Adipose tissue (tissue), 3 donors: ENCODE measurements around the gene ZFAND2B. TPM values are rescaled to one million over a fixed set of nuclear protein-coding genes. Genes with fewer than 3 reads are reported as not detected.
A peak's percentile ranks its signal among the peaks of the same experiment; 100 is the strongest.

ENCODE experiments used
- H3K27ac ChIP-seq: one replicate; pipeline ENCODE4 v1.5.1; 2013; ENCODE audit warnings: low read depth, low read length
- WGBS, 3 donors: extraction: QIAGEN DNeasy Blood & Tissue Kit; methylation state at CpG; one replicate each; pipeline ENCODE4 v1.1.7; 2013; 5-methylcytosine and 5-hydroxymethylcytosine counted together
- polyA plus RNA-seq, 3 donors: library from polyadenylated mRNA; stranded (reverse); fragments of 200-250 nt; gene quantifications; one replicate each; pipeline ENCODE4 v1.2.3, GENCODE V29; 2013
- donor health status: healthy with polysubstance abuse.
- donor health status: Bipolar disorder and iron deficiency.
- donor health status: healthy.

Gene ZFAND2B
- polyA plus RNA-seq, 3 donors, result 26.0 to 38.9 (median 27.3) TPM

DNA sequence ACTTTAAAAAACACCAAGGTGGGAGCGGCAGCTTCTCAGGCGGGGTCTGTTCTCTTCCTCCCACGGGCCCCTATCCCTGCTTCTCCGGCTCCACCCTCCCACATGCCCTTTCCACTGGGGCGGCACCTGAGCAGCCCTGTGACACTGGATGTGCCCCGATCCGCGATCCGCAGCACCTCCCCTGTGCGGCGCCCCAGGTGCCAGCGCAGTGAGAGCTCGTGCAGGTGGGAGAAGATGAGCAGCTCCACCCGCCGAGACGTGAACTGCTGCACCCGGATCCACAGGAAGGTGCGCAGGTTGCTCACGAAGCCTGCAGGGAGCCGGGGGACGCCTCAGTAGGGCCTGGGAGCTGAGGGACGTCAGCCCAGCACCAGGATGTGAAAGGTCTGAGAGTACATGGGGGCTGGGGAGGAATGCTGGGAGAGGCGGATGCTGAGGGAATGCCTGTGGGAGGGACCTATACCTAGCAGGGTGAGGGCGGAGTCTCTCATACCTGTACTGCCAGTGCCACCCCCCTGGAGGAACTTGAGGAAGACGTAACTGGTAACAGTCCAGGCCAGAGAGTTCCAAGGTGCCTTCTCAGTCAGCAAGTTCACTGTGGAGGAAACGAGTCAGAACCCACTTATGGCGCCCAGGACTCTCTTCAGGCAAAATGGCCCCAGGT lies 9.4 kb downstream of the ZFAND2B start:
- 91 to 93% (median 93%) methylated on average over 27 of the region's 27 CpGs for WGBS, 3 donors
- no peak overlapping the region for H3K27ac ChIP-seq

GRCh38 chr2:219216535-219216915 lies 9.9 kb downstream of the ZFAND2B start:
- H3K27ac ChIP-seq, result no peak overlapping the region
- 85 to 91% (median 90%) methylated on average over 6 of the region's 6 CpGs for WGBS, 3 donors

DNA sequence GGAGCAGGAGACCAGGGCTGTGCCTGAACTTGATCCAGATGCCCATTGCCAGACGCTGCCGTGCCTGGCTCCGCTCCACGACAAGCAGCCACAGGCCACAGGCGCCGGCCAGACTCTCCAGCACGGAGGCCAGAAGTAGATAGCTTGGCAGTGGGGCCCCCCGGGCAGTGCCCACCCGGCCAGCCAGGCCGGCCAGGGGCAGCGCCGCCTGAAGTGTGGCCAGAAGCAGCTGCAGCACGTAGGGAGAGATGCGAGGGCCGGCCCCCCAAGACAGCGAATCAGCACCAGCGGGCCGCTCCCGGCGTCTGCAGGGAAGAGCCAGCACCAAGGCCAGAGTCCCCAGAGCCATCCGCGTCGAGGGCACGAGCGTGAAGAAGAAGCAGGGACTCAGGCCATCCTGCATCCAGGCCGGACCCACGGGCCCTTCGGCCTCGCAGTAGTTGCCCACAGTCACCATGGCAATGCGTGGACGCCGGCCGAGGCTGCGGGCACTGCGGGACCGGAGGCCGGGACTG lies 11.7 kb downstream of the ZFAND2B start:
- H3K27ac ChIP-seq, result peak overlapping the region; percentile 75
- WGBS, 3 donors, result 0 to 1% (median 1%) methylated on average over 29 to 37 of the region's 37 CpGs

DNA sequence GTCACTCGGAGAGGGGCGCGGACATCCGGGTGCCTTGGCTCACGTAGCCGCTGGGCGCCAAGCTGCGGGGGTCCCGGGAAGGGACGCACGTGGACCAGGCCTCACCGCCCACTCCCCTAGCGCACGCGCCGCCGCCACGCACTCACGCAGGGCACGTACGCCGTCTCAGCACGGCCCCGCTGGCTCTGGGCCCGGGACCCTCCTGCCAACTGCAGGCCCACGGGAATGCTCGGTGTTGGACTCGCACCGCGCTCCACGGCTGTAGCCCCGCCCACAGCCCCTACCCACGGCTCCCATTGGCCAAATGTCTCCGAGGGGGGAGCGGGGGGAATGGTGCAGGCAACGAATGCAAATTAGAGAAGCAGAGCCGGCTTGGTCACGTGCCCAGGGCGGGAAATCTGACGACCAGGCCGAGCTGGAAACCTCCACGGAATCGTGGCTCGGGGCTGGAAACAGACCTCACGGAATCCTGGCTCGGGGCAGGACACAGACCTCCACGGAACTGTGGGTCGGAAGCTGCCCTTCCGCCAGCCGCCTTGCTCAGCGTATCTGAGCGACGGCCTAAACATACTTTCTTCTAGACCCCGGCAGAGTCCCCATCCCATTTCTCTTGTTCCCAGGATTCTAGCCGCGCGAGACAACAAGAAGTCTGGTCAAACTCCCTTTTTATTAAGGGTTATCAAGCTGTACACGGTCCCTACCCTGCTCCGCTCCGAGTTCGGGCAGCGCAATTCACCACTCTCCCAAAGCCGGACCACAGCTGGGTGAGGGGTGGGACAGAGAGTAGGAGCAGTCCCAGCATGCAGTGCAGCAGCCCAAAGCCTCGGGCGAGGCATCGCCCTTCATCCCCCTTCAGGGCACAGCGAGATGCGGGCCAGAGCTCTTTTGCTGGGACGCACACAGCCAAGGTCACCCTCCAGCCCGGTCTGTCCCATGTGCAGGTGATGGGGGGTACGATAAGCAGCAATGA lies 12.4 kb downstream of the ZFAND2B start, which contains the start of gene ABCB6:
ABCB6 (minus strand) TSS at position 227 of the 970 bp plus-strand sequence. CDS start 285 bp downstream, outside the sequence.
- WGBS, 3 donors, result 8% methylated on average over 62 to 71 of the region's 71 CpGs
- peak within 1 kb of the TSS; percentile 75 for H3K27ac ChIP-seq

DNA sequence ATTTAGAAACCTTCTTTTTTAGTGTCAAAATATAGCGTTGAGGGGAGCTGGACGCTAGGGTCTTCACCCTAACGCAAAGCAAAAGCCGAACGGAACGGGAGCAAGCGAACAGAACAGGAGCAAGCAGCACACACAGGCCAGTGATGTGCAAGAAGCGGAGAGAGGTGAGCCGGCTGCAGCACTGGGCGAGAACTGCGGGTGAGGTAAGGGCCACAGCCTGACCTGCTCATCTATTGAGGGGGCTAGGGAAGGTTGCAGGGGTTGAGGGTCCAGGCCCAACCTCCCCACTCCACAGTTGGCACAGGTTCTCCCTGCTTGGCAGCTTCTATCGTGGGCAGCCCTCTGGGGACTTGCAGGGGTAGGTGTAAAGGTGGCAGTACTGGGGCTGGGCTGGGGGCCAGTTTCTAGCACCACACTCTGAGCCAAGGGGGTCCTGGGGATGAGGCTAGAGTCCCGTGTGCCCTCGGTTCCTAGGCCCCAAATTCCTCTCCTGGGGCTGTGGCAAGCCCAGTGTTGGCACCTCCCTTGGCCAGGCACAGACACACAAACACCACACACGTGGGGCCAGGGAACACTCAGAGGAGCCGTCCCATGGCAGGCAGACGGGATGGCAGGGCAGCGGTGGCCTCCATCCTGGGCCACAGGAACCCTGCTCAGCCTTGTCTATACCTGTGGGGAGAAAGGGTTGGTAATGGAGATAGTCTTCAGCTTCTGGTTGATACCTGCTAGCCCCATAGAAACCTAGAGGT lies 13.4 kb downstream of the ZFAND2B start:
- no peak overlapping the region for H3K27ac ChIP-seq
- 89 to 91% (median 89%) methylated on average over 18 of the region's 18 CpGs for WGBS, 3 donors

GRCh38 chr2:219220652-219221402 lies 14.2 kb downstream of the ZFAND2B start:
- WGBS, 3 donors, result 89 to 92% (median 90%) methylated on average over 19 of the region's 19 CpGs

GRCh38 chr2:219221957-219222518 lies 15.5 kb downstream of the ZFAND2B start:
- no peak overlapping the region for H3K27ac ChIP-seq
- 94 to 96% (median 95%) methylated on average over 16 of the region's 16 CpGs for WGBS, 3 donors

More at GRCh38 chr2:219220652-219221402, 14.2 kb downstream of the ZFAND2B start:
- no peak overlapping the region for H3K27ac ChIP-seq

DNA sequence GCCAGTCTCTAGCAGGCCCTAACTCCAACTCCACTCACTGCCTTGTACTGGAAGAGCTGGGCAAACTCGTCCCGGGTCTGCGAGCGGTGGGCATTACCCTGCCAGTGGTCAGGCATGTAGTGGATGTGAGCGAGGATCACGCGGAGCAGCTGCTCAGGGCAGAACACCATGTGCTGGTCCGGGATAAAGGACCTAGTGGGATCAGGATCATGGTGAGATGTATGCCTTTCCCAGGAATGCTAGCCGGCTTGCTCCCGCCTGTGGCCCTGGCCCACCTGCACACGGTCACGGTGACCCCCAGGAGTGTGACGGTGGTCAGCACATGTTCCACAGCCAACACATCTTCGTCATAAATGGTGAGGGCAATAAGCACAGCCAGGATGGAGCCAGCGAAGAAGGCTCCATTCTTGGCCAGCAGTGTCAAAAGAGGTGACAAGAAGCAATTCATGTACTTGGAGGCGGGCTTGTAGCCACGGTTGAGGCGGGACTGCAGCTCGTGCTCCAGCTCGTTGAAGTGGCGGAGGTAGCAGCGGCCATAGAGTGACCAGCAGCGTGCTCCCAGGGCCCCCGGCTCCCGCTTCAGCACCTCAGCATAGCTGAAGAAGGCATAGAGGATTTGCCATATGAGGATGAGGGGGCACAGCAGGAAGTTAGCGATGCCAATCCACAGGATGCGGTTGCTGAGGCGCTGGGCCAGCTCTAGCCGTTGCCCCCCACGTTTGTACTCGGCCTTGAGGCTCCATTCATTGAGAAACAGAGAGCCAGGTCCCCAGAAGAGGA lies 17.4 kb downstream of the ZFAND2B start:
- 92 to 93% (median 92%) methylated on average over 31 of the region's 31 CpGs for WGBS, 3 donors
- H3K27ac ChIP-seq, result no peak overlapping the region

- 51 to 89% (median 69%) methylated on average over 3 of the region's 3 CpGs for WGBS, 3 donors
- no peak overlapping the region for H3K27ac ChIP-seq
Observed at GRCh38 chr2:219225350-219225749, 18.8 kb downstream of the ZFAND2B start.

GRCh38 chr2:219228041-219228910 lies 21.7 kb downstream of the ZFAND2B start:
- whole genome bisulfite sequencing, 3 donors, result 37 to 51% (median 37%) methylated on average over 7 of the region's 7 CpGs
- no peak overlapping the region for H3K27ac ChIP-seq

- no peak overlapping the region for H3K27ac ChIP-seq
- 1 to 2% (median 1%) methylated on average over 15 to 19 of the region's 19 CpGs for WGBS, 3 donors
Observed at GRCh38 chr2:219228911-219229304, 22.3 kb downstream of the ZFAND2B start.

GRCh38 chr2:219229305-219230058 lies 22.9 kb downstream of the ZFAND2B start, which contains the start of the genes ANKZF1 and ATG9A:
TSS of gene ANKZF1 (plus strand) at chr2:219229806. CDS start at chr2:219230258, 452 bp downstream.
TSS of gene ATG9A (minus strand) at chr2:219229636. CDS start at chr2:219228024, 1,612 bp downstream.
- H3K27ac ChIP-seq, result no peak within 1 kb of the TSS
- WGBS, 3 donors, result 0 to 1% (median 0%) methylated on average over 78 to 80 of the region's 80 CpGs

DNA sequence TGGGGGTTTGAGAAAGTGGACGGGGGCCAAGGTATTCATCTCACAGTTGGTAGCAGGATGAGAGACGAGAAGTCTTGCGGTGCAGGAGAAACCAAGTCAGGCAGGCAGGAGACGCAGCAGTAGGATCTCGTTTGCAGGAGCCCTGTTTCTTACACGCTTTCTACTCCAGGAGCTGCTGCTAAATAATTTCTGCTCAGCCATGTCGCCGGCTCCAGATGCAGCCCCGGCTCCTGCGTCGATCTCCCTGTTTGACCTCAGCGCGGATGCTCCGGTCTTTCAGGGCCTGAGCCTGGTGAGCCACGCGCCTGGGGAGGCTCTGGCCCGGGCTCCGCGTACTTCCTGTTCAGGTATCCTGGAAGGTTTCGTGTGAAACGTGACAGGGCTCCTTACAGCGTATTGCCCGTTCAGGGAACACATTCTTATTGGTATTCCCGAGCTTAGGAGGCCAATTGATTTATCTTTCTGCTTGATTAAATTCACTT lies 23.5 kb downstream of the ZFAND2B start:
- no peak overlapping the region for H3K27ac ChIP-seq
- WGBS, 3 donors, result 0 to 1% (median 0%) methylated on average over 24 of the region's 24 CpGs

- WGBS, 3 donors, result 71 to 92% (median 90%) methylated on average over 3 of the region's 3 CpGs
- H3K27ac ChIP-seq, result no peak overlapping the region
Observed at GRCh38 chr2:219234331-219234730, 27.7 kb downstream of the ZFAND2B start.

- 46 to 50% (median 46%) methylated on average over 28 of the region's 28 CpGs for WGBS, 3 donors
- H3K27ac ChIP-seq, result no peak overlapping the region
Observed at GRCh38 chr2:219243291-219243761, 36.7 kb downstream of the ZFAND2B start.
